Measurements from ENCODE around the gene IREB2. TPM values are rescaled to one million over a fixed set of nuclear protein-coding genes. Genes with fewer than 3 reads are reported as not detected.

The IREB2 gene
- total RNA-seq, 1 donor from 2014 or later = 69.2 TPM

DNA sequence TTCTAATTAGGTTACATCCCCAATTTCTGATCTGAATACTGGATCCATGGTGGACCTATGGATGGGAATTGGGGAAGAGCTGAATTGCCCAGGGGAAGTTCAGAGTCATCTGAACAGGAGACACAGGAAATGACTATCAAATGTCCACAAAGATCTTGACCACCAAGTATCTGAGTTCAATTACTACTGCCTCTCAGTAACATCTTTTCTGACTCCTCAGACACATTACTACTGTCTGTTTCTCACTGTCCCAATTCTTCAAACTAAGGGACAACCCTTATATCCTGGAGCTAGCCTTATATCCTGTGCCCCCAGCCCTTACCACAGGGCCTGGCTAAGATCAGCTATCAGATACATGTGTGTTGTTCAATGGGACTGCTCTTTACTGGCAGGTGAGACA is 10.1 kb upstream of the IREB2 start:
- H3K36me3 Mint-ChIP-seq (ENCODE audit: low read depth, unreplicated experiment) = no peaks in the 10 kb centered on the region
- H3K9me3 ChIP-seq (ENCODE audit: insufficient read depth, low read depth, low read length) = no peaks in the 10 kb centered on the region
- H3K27ac Mint-ChIP-seq (ENCODE audit: unreplicated experiment) = no peak overlapping the region
- FAIRE-seq (no peak), DNase-seq (ENCODE audit: low read depth) (no peak)
- no peaks in the 10 kb centered on the region for H3K4me1 ChIP-seq (ENCODE audit: insufficient read depth, low read length)
- no peak overlapping the region for H3K4me3 ChIP-seq (ENCODE audit: insufficient read depth, low read depth, low read length)
- H3K9ac ChIP-seq (ENCODE audit: low read length) = no peak overlapping the region
- no peaks in the 10 kb centered on the region for H3K4me1 Mint-ChIP-seq (ENCODE audit: low read depth, unreplicated experiment)
- peaks cover 7% of the 10 kb centered on the region for H3K27me3 Mint-ChIP-seq (ENCODE audit: low read depth, unreplicated experiment)
- no peak overlapping the region for H3K27ac ChIP-seq (ENCODE audit: low read depth, low read length)
- TF ChIP-seq, protein P1, sequence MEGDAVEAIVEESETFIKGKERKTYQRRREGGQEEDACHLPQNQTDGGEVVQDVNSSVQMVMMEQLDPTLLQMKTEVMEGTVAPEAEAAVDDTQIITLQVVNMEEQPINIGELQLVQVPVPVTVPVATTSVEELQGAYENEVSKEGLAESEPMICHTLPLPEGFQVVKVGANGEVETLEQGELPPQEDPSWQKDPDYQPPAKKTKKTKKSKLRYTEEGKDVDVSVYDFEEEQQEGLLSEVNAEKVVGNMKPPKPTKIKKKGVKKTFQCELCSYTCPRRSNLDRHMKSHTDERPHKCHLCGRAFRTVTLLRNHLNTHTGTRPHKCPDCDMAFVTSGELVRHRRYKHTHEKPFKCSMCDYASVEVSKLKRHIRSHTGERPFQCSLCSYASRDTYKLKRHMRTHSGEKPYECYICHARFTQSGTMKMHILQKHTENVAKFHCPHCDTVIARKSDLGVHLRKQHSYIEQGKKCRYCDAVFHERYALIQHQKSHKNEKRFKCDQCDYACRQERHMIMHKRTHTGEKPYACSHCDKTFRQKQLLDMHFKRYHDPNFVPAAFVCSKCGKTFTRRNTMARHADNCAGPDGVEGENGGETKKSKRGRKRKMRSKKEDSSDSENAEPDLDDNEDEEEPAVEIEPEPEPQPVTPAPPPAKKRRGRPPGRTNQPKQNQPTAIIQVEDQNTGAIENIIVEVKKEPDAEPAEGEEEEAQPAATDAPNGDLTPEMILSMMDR (IDR thresholded peaks at IDR 0.05; ENCODE audit: insufficient read depth, low read depth, low read length) = no peak
- TF ChIP-seq EZH2 (IDR thresholded peaks at IDR 0.05; ENCODE audit: insufficient read depth, low read length) = no peak
- H2AFZ ChIP-seq (ENCODE audit: low read depth, low read length) = no peak overlapping the region
- peaks cover 18% of the 10 kb centered on the region for H3K27me3 ChIP-seq (ENCODE audit: insufficient read depth, low read length)
- H3K36me3 ChIP-seq (ENCODE audit: insufficient read depth, low read length) = no peaks in the 10 kb centered on the region
- H3K4me3 Mint-ChIP-seq (ENCODE audit: unreplicated experiment) = no peak overlapping the region
- no peaks in the 10 kb centered on the region for H3K79me2 ChIP-seq (ENCODE audit: insufficient read depth, low read length)
- no peaks in the 10 kb centered on the region for H3K9me3 Mint-ChIP-seq (ENCODE audit: unreplicated experiment)
- H4K20me1 ChIP-seq (ENCODE audit: insufficient read depth, low read length) = no peaks in the 10 kb centered on the region
- H3K4me2 ChIP-seq (ENCODE audit: low read length) = no peak overlapping the region

DNA sequence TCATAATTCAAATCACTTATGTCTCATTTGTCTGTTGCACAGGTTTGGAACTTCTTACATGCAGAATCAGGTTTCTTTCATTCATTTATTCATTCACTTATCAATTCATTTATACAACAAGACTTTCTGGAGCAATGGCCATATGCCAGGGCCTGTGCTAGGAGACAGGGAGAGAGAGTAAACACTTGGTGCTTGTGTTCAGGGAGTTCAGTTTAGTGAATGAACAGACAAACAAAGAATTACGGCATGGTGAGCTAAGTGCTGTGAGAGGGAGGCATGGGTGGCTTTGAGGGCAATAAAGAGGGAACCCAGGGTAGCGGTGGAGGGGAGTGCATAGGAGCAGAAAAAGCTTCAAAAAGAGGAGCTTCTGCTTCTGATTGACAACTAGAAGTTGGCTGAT is 8.5 kb upstream of the IREB2 start:
- no peaks in the 10 kb centered on the region for H3K79me2 ChIP-seq (ENCODE audit: insufficient read depth, low read length)
- no peaks in the 10 kb centered on the region for H3K9me3 ChIP-seq (ENCODE audit: insufficient read depth, low read depth, low read length)
- no peaks in the 10 kb centered on the region for H4K20me1 ChIP-seq (ENCODE audit: insufficient read depth, low read length)
- peaks cover 22% of the 10 kb centered on the region for H3K27me3 ChIP-seq (ENCODE audit: insufficient read depth, low read length)
- Mint-ChIP-seq H3K4me3 (ENCODE audit: unreplicated experiment) (no peak overlapping the region), H3K27ac (ENCODE audit: unreplicated experiment) (no peak overlapping the region), H3K36me3 (ENCODE audit: low read depth, unreplicated experiment) (no peaks in the 10 kb centered on the region), H3K4me1 (ENCODE audit: low read depth, unreplicated experiment) (no peaks in the 10 kb centered on the region), H3K9me3 (ENCODE audit: unreplicated experiment) (no peaks in the 10 kb centered on the region), H3K27me3 (ENCODE audit: low read depth, unreplicated experiment) (peaks cover 7% of the 10 kb centered on the region)
- DNase-seq (ENCODE audit: low read depth) (no peak), FAIRE-seq (no peak)
- H3K27ac ChIP-seq (ENCODE audit: low read depth, low read length) = no peak overlapping the region
- no peak overlapping the region for H3K4me2 ChIP-seq (ENCODE audit: low read length)
- no peaks in the 10 kb centered on the region for H3K4me1 ChIP-seq (ENCODE audit: insufficient read depth, low read length)
- no peak overlapping the region for H3K4me3 ChIP-seq (ENCODE audit: insufficient read depth, low read depth, low read length)
- no peaks in the 10 kb centered on the region for H3K36me3 ChIP-seq (ENCODE audit: insufficient read depth, low read length)
- no peak overlapping the region for H3K9ac ChIP-seq (ENCODE audit: low read length)
- no peak overlapping the region for H2AFZ ChIP-seq (ENCODE audit: low read depth, low read length)
- TF ChIP-seq, protein P1 (IDR thresholded peaks at IDR 0.05; ENCODE audit: insufficient read depth, low read depth, low read length) = no peak
- no peak for TF ChIP-seq EZH2 (IDR thresholded peaks at IDR 0.05; ENCODE audit: insufficient read depth, low read length)

DNA sequence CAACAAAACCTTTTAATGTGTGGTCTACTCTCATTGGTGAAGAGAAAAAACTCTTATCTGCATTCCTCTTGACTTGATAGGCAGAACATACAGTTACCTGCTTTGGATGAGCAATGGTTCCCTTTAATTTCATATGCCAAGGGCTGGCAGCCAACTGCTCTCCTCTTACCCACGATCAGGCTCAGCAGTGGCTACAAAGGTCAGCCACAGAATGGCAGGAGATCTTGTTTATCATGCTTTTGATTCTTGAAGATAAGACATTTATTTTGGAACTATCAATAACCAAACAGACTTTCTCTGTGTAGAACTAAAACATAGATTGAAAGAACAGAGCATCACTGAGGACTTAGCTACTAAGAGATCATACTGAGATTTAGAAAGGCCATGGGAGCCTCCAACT is 6.1 kb upstream of the IREB2 start:
- H3K9me3 ChIP-seq (ENCODE audit: insufficient read depth, low read depth, low read length) = no peaks in the 10 kb centered on the region
- no peak for FAIRE-seq
- H3K27ac Mint-ChIP-seq (ENCODE audit: unreplicated experiment) = no peak overlapping the region
- no peak for DNase-seq (ENCODE audit: low read depth)
- H3K79me2 ChIP-seq (ENCODE audit: insufficient read depth, low read length) = no peaks in the 10 kb centered on the region
- H3K27me3 ChIP-seq (ENCODE audit: insufficient read depth, low read length) = peaks cover 12% of the 10 kb centered on the region
- TF ChIP-seq, protein P1 (IDR thresholded peaks at IDR 0.05; ENCODE audit: insufficient read depth, low read depth, low read length) = no peak
- TF ChIP-seq EZH2 (IDR thresholded peaks at IDR 0.05; ENCODE audit: insufficient read depth, low read length) = no peak
- no peak overlapping the region for H3K4me3 Mint-ChIP-seq (ENCODE audit: unreplicated experiment)
- H3K36me3 ChIP-seq (ENCODE audit: insufficient read depth, low read length) = no peaks in the 10 kb centered on the region
- no peak overlapping the region for H3K9ac ChIP-seq (ENCODE audit: low read length)
- H3K9me3 Mint-ChIP-seq (ENCODE audit: unreplicated experiment) = no peaks in the 10 kb centered on the region
- no peaks in the 10 kb centered on the region for H3K36me3 Mint-ChIP-seq (ENCODE audit: low read depth, unreplicated experiment)
- H3K4me1 Mint-ChIP-seq (ENCODE audit: low read depth, unreplicated experiment) = no peaks in the 10 kb centered on the region
- H3K27me3 Mint-ChIP-seq (ENCODE audit: low read depth, unreplicated experiment) = peaks cover 5% of the 10 kb centered on the region
- H3K4me2 ChIP-seq (ENCODE audit: low read length) = no peak overlapping the region
- no peak overlapping the region for H3K4me3 ChIP-seq (ENCODE audit: insufficient read depth, low read depth, low read length)
- H2AFZ ChIP-seq (ENCODE audit: low read depth, low read length) = no peak overlapping the region
- H3K27ac ChIP-seq (ENCODE audit: low read depth, low read length) = no peak overlapping the region
- no peaks in the 10 kb centered on the region for H3K4me1 ChIP-seq (ENCODE audit: insufficient read depth, low read length)
- H4K20me1 ChIP-seq (ENCODE audit: insufficient read depth, low read length) = no peaks in the 10 kb centered on the region

Data from astrocyte (in vitro differentiated cells and primary cell).